Endometrial microvascular endothelial cells (primary cell): ENCODE results near the gene TNFSF18. TPM values are rescaled to one million over a fixed set of nuclear protein-coding genes. Genes with fewer than 3 reads are reported as not detected.

Experiments
- in situ Hi-C: cut with HindIII; loops from 2 replicates; pipeline ENCODE4 v1.10.0; 2017; ENCODE audit warnings: low sequenced_read_pairs, low pct_unique_long_range_greater_than_20kb; ENCODE audit errors: inconsistent ontology term
- total RNA-seq: library from RNA; depleted of rRNA; stranded (reverse); fragments of >200 nt; gene quantifications from one replicate; pipeline ENCODE4 v1.2.3, GENCODE V29; 2015; ENCODE audit errors: inconsistent ontology term

Gene TNFSF18
- total RNA-seq, 1 donor from 2014 or later, result 172 TPM

DNA sequence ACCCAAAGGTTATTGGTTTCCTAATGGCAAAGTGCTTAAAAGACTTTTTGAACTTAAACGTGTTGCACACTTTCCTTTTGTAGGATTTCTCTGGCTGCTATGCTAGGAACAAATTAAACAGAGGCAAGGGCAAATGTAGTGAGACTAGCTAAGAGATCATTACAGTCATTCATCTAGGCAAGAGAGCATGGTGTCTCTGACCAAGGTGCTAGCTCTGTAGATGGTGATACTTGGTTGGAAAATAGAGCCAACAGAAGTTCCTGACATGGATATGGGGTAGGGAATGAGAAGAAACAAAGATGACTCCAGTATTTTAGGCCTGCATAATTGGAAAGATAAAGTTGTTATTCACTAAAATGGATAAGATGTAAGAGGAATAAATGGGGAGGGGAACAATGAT, 6.1 kb downstream of the TNFSF18 start:
- in situ Hi-C loops, result no loop called here

DNA sequence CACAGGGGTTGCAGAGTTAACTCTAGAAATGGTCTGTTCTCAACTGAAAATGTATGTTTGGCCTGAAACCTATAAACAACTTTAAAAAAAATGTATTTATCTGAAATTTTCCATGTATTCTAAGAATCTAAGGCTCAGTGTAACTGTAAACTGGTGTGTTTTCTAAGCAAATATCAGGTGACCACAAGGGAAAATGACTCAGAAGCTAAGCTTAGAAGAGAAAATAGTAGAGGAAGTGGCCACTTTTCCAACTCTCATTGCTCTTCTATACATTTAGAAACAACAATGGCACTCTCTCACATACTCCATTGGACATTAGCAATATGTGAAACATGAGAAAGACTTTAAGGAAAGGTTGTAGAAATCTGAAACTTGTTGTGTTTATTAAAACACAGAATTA, 7.5 kb downstream of the TNFSF18 start:
- in situ Hi-C loops, result no loop called here

DNA sequence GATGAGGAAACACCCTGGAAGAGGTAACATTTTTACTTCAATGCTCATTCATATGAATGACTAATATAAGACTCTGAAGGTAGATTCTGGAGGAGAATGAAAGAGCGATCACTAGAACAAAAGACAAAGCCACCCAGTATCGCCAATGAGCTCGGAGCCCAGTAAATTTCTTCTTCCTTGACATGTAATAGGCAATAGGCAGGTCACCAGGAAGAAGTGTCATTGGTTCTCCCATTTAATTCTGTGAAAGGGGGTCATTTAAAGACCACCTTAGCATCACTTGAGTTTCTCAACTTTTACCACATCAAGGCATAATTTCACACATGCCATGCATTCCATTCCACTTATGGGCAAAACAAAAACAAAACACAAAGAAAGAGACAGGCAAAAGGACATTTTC, 7.9 kb downstream of the TNFSF18 start:
- in situ Hi-C loops, result no loop called here

DNA sequence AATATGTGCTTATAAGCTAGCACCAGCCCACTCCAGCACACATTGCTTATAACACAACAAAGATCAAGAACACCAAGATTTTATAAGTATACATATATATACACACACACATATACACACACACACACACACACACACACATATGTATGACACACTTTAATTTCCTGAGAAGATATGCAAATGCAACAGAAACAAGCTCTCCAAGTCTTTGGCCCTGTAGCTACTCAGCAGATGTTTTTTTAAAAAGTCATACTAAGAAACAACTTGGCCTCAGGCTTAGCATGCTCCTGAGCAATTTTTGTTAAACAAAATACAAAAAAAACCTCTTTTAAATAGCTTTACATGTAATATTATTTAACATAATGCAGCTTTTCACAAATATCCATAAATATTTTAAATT, 11.1 kb downstream of the TNFSF18 start:
- in situ Hi-C loops, result no loop called here

DNA sequence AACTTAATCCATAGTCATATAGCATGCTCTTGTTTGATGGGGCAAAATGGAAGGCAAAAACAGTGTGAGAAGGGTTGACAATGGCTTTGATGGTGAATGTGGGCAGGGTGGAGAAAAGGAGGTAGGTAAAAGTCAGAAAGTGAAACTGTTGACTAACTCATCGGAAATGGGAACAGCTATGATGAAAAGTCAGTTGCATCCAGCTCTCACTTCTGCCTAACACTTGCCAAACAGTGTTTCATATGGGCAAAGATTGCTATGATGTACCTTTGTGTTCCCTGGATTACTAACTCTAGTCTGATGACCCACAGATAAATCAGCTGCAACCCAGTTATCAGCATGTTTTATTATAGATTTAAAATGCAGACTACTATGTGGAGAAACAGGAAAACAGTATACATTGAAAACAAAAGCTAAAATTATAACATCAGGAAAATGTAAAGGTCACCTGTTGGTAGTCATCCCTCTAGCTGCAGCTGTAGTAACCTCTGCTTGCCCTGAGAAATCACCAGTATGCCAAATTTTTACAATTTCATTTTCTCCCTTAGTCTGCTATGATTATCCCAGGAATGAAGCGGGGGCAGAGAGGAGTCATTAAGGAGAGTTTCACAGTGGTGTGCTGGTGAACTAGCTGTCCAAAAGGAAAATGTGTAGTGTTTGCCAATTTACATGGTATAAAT, 11.7 kb downstream of the TNFSF18 start:
- in situ Hi-C loops, result no loop called here

DNA sequence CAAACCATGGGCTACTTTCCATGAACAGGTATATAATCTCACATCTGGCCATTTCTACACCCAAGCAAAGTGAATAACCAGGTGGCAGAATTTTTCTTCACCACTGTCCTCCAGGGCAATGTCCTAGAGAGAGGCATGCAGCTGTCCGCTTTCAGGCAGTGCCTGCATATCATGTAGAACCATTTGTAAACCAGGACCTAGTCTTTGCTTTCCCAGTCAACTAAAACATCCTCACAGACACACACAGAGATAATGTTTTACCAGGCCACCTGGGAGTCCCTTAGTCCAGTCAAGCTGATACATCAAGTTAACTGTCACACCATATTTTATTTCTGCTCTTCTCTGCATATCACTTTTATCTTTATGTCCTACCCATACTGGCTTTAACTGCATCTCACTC, 26.2 kb downstream of the TNFSF18 start:
- in situ Hi-C loops, result no loop called here

DNA sequence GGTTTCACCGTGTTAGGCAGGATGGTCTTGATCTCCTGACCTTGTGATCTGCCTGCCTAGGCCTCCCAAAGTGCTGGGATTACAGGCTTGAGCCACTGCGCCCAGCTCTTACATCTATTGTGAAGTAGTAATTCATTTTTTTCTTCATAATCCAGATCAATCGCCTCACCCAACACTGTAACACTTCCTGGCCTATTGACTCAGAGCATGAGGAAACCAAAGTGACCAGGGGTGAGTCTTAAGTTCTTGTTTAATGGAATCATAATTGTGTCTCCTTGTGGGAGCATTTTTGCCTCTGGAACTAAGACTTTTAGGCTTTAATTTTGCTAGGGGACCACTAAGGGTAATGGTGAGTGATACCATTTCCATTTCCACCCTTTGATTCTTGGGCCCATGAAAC, 27.4 kb downstream of the TNFSF18 start:
- in situ Hi-C loops, result no loop called here

DNA sequence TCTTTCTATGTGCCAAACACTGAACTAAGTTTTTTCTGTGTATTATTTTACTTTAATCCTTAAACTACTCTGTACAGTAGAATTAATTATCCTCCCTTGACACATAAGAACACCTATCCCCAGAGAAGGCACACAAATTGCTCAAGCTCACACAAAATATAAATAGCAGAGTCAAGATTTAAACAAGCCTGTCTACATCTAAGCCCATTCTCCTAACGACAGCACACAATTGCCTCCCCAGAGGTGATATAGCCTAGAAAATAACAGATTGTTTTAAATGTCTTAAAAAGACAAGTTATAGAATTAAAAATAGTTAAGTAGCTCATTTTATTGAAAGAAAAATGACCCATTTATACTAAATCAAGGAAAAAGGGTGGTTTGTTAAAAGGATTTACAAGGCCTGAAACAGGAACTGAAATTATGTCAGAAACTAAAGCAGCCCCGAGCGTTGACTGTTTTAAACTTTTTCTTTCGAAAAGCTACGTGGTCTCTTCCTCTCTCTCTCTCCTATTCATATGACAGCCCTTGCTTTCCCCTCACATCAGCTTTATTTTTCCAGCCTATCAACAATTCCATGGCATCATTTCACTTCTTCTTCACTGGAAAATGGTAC, 30.5 kb downstream of the TNFSF18 start:
- in situ Hi-C loops, result no loop called here

DNA sequence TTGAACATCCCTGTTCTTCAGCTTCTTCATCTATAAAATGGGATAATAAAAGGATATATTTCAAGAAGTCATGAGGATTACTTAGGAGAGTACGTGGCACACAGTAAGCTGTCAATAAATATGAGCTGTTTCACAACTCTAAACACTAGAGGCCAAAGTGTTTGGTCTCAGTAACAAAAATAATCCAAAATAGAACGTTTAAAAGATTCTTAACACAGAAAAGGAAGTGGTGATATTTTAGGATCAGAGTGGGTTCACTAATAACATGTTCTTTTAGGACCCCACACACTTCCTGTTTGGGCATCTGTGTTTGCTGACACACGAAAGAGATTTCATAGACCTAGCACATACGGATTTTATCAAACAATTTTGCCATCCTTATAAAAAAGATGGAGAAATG, 32.9 kb downstream of the TNFSF18 start:
- in situ Hi-C loops, result no loop called here

DNA sequence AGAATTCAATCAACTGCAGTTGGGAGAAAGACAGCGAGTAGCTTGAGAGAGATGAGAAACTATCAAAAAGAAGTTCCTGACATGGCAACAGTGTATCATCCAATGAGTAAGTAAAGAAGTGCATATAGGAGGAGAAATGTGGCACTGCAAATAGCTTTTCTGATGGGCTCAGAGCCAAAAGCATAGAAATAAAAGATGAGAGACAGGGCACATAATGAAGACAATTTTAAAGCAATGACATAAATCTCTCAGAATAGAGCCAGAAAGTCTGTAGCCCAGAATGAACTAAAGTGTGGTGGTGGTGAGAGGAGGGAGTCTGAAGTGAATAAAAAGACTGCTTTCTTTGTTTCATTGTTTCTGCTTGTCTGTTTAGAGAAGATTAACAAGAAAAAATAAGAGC, 34.3 kb downstream of the TNFSF18 start:
- in situ Hi-C loops, result no loop called here

DNA sequence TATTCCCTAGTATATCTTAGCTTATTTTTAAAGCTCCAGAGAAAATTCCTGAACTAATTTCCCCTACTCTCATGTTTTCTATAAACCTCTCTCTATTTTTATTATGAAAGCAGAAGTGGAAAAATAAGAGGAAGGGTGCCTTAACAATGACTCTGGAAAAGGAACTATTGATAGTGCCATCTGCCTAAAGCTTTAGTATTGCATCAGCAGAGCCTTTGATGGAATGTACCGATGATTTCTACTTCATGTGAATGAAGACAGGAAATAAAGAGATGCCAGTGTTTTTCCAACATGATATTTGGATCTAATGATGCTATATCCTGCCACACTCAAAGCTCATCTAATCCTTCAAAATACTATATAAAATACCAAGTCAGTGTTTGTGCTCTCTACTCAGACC, 35.1 kb downstream of the TNFSF18 start:
- in situ Hi-C loops, result no loop called here

DNA sequence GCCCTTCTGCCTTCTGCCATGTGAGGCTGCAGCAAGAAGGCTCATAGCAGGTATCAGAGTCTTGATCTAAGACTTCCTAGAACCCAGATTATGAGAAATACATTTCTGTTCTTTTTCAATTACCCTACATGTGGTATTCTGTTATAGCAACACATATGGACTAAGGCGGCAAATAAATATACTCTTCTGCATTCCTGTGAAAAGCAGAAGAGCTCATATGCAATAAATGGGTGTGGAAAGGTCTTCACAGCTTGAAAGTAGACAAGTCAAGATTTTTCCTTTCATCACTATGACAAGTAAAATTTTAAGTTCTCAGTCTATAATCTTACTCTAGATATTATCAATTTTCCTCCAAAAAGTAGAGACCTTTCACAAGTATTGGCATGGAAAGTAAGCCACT, 36.6 kb downstream of the TNFSF18 start:
- in situ Hi-C loops, result no loop called here

DNA sequence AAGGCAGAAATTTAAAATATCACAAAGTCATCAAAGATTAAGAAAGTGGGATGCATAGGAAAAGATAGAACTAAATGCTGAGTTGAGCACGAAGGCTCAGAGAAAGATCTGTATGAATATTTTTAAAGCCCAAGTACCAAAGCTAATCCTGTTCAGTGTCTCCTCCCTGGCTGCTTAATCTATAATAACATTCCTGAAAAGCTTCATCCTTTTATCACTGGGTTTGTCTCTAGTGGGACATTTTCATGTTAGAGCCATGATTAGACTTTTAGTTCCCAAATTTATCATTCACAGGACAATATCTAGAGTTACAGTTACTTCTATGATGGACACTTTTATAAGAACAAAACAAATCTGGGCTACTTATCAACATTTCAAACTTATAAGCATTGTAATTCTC, 38.6 kb downstream of the TNFSF18 start:
- in situ Hi-C loops, result no loop called here

DNA sequence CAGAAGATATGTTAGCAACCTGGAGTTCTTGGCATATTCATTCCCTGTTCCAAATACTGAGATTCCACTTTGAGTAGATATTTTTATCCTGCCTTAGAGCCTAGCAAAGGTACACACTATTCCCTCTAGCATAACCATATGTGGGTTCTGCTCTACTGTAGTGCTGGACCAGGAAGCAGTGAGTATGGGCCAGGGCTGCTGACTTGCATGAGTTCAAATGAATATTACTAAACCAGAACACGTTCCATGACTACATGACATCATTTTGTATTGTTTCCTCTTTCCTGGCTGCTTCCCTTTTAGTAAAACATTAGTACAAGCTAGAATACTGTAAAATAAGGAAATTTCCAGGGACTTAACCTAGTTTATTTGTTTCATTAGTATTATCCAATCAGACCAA, 41.1 kb downstream of the TNFSF18 start:
- in situ Hi-C loops, result no loop called here

DNA sequence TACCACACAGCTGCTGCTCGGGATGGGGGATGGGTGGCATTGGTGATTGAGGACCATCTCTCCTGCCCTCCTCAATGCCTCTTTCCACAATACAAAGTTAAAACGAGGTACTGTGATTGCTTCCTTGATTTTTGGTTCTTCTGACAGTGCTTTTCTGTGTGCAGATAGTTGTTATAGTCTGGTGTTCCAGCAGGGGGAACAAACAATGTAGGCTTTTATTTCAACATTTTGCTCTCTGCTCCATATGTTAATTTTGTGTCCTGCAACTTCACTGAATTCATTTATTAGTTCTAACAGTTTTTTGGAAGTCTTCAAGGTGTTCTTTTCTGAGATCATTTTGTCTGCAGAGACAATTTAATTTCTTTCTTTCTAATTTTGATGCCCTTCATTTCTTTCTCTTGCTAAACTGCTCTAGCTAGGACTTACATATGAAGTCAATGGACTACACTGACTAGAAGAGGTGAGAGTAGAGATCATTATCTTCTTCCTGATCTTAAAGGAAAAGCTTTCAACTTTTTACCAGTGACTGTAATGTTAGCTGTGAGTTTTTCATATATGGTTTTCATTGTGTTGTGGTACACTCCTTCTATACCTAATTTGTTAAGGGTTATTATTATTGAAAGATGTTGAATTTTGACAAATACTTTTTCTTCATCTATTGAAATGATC, 45.4 kb downstream of the TNFSF18 start:
- in situ Hi-C loops, result no loop called here

DNA sequence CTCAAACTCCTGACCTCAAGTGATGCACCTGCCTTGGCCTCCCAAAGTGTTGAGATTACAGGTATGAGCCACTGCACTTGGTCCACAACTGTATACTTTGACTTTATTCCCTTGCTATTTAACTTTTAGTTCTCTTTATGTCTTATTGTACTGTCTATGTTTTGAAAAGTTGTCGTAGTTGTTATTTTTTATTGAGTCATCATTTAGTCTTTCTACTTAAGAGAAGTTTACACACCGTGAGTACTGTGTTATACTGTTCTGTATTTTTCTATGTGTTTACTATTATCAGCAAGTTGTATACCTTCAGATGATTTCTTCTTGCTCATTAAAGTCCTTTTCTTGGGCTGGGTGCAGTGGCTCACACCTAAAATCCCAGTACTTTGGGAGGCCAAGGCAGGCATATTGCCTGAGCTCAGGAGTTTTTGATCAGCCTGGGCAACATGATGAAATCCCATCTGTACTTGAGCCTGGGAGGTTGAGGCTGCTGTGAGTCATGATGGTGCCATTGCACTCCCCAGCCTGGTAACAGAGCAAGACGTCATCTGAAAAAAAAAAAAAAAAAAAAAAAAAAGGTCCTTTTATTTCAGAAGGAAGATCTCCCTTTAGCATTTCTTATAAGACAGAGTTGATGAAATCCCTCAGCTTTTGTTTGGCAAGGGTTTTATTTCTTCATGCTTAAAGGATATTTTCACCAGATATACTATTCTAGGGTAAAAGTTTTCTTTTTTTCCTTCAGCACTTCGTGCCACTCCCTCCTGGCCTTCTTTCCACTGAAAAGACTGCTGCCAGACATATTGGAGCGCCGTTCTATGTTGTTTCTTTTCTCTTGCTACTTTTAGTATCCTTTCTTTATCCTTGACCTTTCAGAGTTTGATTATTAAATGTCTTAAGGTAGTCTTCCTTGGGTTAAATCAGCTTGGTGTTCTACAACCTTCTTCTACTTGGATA, 47.6 kb downstream of the TNFSF18 start:
- in situ Hi-C loops, result no loop called here

DNA sequence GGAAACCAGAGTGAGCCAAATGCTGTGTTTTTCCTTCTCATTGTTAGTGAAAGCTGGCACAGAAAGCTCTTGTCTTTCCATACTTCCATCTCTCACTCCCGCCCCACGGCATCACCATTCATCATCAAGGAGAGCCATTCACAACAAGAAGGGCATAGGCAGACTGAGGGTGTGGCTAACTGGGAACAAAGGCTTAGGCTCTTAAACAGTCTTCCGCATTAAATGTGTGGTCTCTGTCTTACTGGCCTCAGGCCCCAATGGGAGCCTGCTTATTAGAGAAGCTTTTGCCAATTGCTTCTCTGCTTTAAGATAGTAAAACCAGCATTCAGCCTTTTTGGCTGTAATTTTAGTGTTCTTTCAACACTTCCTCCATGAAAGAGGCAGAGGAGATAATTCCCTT, 51.4 kb downstream of the TNFSF18 start:
- in situ Hi-C loops, result no loop called here

DNA sequence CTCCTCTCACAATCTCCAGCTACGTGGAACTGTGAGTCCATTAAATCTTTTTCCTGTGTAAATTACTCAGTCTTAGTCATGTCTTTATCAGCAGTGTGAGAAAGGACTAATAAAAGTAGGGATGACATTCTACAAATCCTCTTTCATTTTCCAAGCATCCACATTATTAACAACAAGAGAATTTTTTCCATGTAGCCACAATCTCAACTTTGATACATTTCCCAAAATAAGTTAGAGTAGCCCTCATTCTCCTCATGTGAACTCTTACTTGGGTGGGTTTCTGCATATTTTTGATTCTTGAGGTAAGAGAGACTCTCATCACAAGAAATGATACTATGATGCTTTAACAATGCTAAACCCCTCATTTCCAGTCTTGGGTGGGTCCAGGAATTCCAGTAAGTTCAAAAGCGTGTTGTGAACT, 52.8 kb downstream of the TNFSF18 start:
- in situ Hi-C loops, result no loop called here

DNA sequence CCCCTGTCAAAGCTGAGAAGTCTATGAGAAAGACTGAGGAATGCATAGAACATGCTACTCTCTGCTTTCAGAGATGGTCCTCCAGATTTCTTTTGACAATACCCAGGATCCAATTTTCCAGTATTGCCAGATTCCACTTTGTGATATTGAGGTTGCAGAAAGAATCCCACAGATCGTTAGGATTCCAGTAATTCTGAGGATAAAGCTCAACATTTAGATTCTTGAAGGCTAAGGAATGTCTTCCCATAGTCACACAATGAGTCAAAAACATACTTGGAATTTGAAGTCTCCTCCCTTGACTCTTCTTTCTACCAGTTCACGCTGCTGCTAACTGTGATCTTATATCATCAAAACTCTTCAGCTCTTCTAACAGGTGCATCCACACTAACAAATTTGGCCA, 57.1 kb downstream of the TNFSF18 start:
- in situ Hi-C loops, result no loop called here
